GM12801 (cell line): ENCODE measurements around the gene KIT.

Source experiments
- TF ChIP-seq, protein P1 (sequence below): IDR thresholded peaks from one replicate; pipeline ENCODE4 v1.5.1; 2011; ENCODE audit warnings: control low read depth; ENCODE audit not compliant: insufficient read length; ENCODE audit errors: extremely low read depth

The KIT gene

DNA sequence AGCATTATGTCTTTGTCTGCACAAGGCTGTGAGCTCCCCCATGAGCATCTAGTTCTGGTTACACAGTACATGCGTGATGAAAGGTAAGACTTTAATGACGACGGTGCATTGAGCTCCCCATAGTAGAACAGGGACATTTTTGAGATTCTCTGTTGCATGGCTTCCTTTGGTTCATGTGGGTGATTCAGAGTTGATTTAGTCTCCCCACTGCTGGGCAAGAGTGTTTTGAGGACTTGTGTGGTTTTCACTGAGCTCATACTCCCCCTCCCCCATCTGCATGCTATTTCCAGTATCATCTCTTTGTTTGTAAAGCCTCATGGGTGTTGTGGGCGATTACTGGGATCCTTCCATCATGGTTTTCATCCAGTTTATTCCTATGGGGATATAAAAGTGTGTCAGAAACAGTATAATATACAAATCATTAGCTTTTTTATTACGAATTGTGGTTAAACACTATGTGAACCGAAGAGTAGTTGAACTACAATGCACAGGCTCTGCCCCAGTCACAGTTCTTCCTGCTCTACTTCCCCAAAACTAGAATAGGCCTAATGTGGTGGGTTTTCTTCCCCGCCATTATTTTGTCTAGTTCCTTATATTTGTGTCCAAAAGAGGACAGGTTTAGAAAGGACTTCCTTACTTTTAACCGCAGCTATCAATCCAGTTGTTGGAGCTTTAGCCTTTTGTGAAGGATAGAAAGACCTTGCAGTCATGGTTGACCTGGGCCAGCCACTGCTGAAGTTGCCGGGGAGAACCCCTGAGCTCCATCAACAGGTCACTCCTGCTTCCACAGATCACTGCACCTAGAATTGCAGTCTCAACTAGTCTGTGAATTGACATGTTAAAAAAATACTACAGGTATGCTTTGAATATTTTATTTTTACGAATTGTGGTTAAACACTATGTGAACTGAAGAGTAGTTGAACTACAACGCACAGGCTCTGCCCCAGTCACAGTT lies 30.4 kb downstream of the KIT start:
- TF ChIP-seq, protein P1, sequence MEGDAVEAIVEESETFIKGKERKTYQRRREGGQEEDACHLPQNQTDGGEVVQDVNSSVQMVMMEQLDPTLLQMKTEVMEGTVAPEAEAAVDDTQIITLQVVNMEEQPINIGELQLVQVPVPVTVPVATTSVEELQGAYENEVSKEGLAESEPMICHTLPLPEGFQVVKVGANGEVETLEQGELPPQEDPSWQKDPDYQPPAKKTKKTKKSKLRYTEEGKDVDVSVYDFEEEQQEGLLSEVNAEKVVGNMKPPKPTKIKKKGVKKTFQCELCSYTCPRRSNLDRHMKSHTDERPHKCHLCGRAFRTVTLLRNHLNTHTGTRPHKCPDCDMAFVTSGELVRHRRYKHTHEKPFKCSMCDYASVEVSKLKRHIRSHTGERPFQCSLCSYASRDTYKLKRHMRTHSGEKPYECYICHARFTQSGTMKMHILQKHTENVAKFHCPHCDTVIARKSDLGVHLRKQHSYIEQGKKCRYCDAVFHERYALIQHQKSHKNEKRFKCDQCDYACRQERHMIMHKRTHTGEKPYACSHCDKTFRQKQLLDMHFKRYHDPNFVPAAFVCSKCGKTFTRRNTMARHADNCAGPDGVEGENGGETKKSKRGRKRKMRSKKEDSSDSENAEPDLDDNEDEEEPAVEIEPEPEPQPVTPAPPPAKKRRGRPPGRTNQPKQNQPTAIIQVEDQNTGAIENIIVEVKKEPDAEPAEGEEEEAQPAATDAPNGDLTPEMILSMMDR, result no peak

DNA sequence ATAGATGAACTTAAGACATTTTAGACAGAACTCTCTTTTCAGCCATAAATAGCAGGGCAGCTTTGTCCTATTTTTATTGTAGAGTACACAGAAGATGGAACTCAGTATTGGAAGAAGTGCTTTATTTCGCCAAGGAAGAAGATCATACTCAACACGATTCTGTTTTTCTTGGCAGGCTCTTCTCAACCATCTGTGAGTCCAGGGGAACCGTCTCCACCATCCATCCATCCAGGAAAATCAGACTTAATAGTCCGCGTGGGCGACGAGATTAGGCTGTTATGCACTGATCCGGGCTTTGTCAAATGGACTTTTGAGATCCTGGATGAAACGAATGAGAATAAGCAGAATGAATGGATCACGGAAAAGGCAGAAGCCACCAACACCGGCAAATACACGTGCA lies 37.6 kb downstream of the KIT start:
- TF ChIP-seq, protein P1, result no peak

GRCh38 chr4:54695788-54696187 lies 38.0 kb downstream of the KIT start:
- TF ChIP-seq, protein P1, result no peak

GRCh38 chr4:54696649-54697048 lies 38.9 kb downstream of the KIT start:
- TF ChIP-seq, protein P1, result no peak

DNA sequence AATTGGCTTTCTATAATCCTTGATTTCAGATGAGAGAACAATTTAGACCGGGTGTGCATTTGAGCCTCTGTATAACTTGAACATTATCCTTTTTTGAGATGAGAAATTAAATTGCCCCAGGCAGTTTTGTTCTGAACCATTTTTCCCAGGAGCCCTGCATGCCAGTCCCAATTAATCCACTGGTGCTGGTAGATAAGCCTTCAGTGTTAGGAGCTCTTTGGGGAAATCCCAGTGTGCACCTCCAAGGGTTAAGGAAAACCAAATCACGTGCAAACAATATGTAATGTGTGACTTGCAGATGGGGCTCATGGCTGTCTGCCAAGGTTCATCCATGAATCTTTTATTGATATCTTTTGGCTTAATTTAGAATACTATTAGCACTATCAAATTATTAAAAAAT lies 43.2 kb downstream of the KIT start:
- TF ChIP-seq, protein P1, result no peak

- TF ChIP-seq, protein P1, result no peak
Observed at GRCh38 chr4:54703182-54703581, 45.4 kb downstream of the KIT start.

GRCh38 chr4:54707406-54707805 lies 49.6 kb downstream of the KIT start:
- TF ChIP-seq, protein P1, result no peak
